Measurements from ENCODE around the gene FJX1. TPM values are rescaled to one million over a fixed set of nuclear protein-coding genes. Genes with fewer than 3 reads are reported as not detected.

FJX1 gene
- total and polyA plus RNA-seq, 2 experiments from 2014 or later: 9.4 to 16.1 TPM

DNA sequence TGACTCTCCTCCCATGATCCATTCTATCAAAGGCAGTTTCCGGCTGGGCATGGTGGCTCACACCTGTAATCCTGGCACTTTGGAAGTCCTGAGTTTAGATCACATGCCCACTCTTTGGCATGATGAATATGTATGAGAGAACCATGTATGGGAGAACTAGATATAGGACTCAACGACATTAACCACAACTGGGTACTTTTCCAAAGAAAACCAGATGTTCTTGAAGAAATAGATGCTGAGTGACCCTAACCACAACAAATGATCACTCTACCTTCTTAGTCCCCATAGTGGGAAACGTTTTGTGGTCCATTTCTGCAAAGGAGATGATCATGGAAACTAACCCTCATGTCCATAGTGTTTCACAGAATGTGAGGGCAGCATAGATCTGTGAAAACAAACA is 13.6 kb downstream of the FJX1 start (continued):
- TF ChIP-seq ZNF462 (CRISPR knock-in tag; IDR thresholded peaks at IDR 0.05): no peak
- no peak for TF ChIP-seq ZNF331 (CRISPR knock-in tag; IDR thresholded peaks at IDR 0.05; ENCODE audit: low read depth)
- no peak for TF ChIP-seq POLR2AphosphoS5 (IDR thresholded peaks at IDR 0.05; ENCODE audit: low read depth)

DNA sequence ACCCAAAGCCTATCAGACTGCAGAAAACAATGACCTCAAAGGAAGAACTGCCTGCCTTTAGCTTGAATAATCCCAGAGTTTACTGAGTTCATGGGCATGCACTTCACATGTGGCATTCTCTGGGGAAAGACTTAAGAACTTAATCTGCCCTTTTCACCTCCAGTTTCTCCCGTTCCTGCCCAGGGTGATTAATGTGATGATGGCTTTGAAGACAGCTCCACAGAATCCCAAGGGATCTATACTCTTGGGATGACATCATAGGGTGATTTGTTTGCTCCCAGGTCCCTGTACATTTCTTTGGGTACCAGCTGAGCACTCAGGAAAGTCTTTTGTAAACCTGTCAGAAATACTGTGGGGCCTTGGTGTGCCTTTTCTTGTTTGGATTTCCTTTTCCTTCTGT is 14.0 kb downstream of the FJX1 start:
- H3K27me3 Mint-ChIP-seq (ENCODE audit: insufficient read depth, low read depth, poor library complexity): no peaks in the 10 kb centered on the region

More for the DNA sequence above, 14.0 kb downstream of the FJX1 start:
- H4K20me1 ChIP-seq (replicated peaks; ENCODE audit: insufficient read depth): no peaks in the 10 kb centered on the region
- H3K4me2 ChIP-seq: no peak overlapping the region
- H3K9me2 ChIP-seq (ENCODE audit: insufficient read depth): 0 out of 2 replicates have a peak, but pooled peaks cover 5% of the 10 kb centered on the region
- DNase-seq (ENCODE audit: low spot score) (no peak), ATAC-seq (no peak)
- TF ChIP-seq ZNF114 (CRISPR knock-in tag; IDR thresholded peaks at IDR 0.05) (no peak), ZNF462 (CRISPR knock-in tag; IDR thresholded peaks at IDR 0.05) (no peak), EZH2phosphoT487 (IDR thresholded peaks at IDR 0.05; ENCODE audit: unreplicated experiment) (no peak), JUNB (IDR thresholded peaks at IDR 0.05; ENCODE audit: unreplicated experiment) (no peak), CTCF (conservative IDR thresholded peaks at IDR 0.05; ENCODE audit: low read depth in 2 of 2) (no peak)
- H3K27me3 ChIP-seq (ENCODE audit: insufficient read depth): no peaks in the 10 kb centered on the region
- Mint-ChIP-seq H3K4me3 (no peak overlapping the region), H3K9me3 (peaks cover 6% of the 10 kb centered on the region; the same call in 2 of the 3 replicates), H3K36me3 (ENCODE audit: low read depth) (no peaks in the 10 kb centered on the region), H3K27ac (no peak overlapping the region), H3K4me1 (no peaks in the 10 kb centered on the region)
- no peaks in the 10 kb centered on the region for H3K4me1 ChIP-seq (ENCODE audit: insufficient read depth)
- no peaks in the 10 kb centered on the region for H3F3A ChIP-seq (replicated peaks; ENCODE audit: low read depth)
- H2AFZ ChIP-seq: no peak overlapping the region
- no peaks in the 10 kb centered on the region for H3K79me2 ChIP-seq (replicated peaks; ENCODE audit: insufficient read depth)
- H3K4me3 ChIP-seq: no peak overlapping the region
- no peak overlapping the region for H3K27ac ChIP-seq (ENCODE audit: low read depth)
- no peaks in the 10 kb centered on the region for H3K36me3 ChIP-seq (ENCODE audit: insufficient read depth)

Data from GM23338 (cell line).